ENCODE measurements around the gene SEM1. TPM values are rescaled to one million over a fixed set of nuclear protein-coding genes. Genes with fewer than 3 reads are reported as not detected.

Gene SEM1
- polyA plus RNA-seq, 1 donor from 2014 or later = 49.2 TPM

DNA sequence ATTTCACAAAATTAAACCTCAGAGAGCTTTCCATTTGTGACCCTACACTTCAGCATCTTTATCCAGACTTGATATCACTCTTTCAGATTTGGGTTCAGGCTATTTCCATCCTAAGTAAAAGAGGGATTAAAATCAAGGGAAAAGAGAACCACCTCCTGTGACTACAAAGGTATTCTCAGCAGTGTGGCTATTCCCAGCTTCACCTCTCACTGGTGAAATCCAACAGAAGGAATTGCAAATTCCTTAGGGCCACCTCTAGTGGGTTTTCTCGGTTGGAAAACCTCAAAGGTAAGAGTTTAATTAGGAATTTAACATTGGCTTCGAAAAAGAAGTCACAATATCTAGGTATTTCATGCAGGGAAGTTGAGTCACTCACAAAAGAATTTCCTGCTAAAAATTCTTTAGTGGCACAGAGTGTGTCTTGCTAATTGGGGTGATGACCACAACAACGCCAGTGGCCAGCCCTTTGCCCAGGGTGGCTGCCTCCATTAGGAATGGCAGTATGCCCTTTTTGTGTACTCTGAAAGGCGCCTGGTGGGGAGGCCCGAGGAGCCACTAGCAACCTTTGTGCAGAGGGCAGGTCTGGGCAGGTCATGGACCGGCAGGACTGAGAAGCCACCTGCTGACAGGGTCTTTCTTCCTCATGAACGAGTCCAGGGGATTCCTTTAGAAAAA, 52.2 kb downstream of the SEM1 start:
- no peak overlapping the region for H3K4me3 ChIP-seq (ENCODE audit: low read length)
- H3K9me2 ChIP-seq (ENCODE audit: insufficient read depth, low read length) = no peaks in the 10 kb centered on the region
- H3K36me3 ChIP-seq (ENCODE audit: insufficient read depth, low read length) = no peaks in the 10 kb centered on the region
- no peaks in the 10 kb centered on the region for H4K20me1 ChIP-seq (ENCODE audit: insufficient read depth)
- TF ChIP-seq, protein P1, sequence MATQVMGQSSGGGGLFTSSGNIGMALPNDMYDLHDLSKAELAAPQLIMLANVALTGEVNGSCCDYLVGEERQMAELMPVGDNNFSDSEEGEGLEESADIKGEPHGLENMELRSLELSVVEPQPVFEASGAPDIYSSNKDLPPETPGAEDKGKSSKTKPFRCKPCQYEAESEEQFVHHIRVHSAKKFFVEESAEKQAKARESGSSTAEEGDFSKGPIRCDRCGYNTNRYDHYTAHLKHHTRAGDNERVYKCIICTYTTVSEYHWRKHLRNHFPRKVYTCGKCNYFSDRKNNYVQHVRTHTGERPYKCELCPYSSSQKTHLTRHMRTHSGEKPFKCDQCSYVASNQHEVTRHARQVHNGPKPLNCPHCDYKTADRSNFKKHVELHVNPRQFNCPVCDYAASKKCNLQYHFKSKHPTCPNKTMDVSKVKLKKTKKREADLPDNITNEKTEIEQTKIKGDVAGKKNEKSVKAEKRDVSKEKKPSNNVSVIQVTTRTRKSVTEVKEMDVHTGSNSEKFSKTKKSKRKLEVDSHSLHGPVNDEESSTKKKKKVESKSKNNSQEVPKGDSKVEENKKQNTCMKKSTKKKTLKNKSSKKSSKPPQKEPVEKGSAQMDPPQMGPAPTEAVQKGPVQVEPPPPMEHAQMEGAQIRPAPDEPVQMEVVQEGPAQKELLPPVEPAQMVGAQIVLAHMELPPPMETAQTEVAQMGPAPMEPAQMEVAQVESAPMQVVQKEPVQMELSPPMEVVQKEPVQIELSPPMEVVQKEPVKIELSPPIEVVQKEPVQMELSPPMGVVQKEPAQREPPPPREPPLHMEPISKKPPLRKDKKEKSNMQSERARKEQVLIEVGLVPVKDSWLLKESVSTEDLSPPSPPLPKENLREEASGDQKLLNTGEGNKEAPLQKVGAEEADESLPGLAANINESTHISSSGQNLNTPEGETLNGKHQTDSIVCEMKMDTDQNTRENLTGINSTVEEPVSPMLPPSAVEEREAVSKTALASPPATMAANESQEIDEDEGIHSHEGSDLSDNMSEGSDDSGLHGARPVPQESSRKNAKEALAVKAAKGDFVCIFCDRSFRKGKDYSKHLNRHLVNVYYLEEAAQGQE (IDR thresholded peaks at IDR 0.05; ENCODE audit: borderline replicate concordance) = no peak
- H2AFZ ChIP-seq (ENCODE audit: low read depth, low read length) = no peak overlapping the region
- no peak overlapping the region for H3K4me2 ChIP-seq (ENCODE audit: low read length)
- no peaks in the 10 kb centered on the region for H3K27me3 ChIP-seq (ENCODE audit: insufficient read depth, low read depth, low read length)
- H3K9ac ChIP-seq (ENCODE audit: low read length) = no peak overlapping the region
- no peak overlapping the region for H3K27ac ChIP-seq (ENCODE audit: low read length)
- no peaks in the 10 kb centered on the region for H3K79me2 ChIP-seq (replicated peaks; ENCODE audit: insufficient read depth, low read length)
- H3F3A ChIP-seq (ENCODE audit: insufficient read depth, low read length, poor library complexity, severe bottlenecking) = no peaks in the 10 kb centered on the region
- H3K9me3 ChIP-seq (ENCODE audit: low read length) = no peaks in the 10 kb centered on the region

GRCh38 chr7:96655956-96656355, 53.7 kb downstream of the SEM1 start:
- no peaks in the 10 kb centered on the region for H3K27me3 ChIP-seq (ENCODE audit: insufficient read depth, low read depth, low read length)
- no peak overlapping the region for H3K4me2 ChIP-seq (ENCODE audit: low read length)
- no peak for TF ChIP-seq POLR2AphosphoS5 (IDR thresholded peaks at IDR 0.05)
- no peak for TF ChIP-seq MXI1 (conservative IDR thresholded peaks at IDR 0.05; ENCODE audit: poor library complexity, severe bottlenecking)
- no peak for TF ChIP-seq EZH2 (IDR thresholded peaks at IDR 0.05; ENCODE audit: borderline replicate concordance, insufficient read depth, low read length, poor library complexity, severe bottlenecking)
- no peak for TF ChIP-seq TAF1 (IDR thresholded peaks at IDR 0.05; ENCODE audit: low read depth)
- H3K27ac ChIP-seq (ENCODE audit: low read length) = no peak overlapping the region
- no peaks in the 10 kb centered on the region for H3K9me2 ChIP-seq (ENCODE audit: insufficient read depth, low read length)
- H3K79me2 ChIP-seq (replicated peaks; ENCODE audit: insufficient read depth, low read length) = no peaks in the 10 kb centered on the region
- H4K20me1 ChIP-seq (ENCODE audit: insufficient read depth) = no peaks in the 10 kb centered on the region
- H3F3A ChIP-seq (ENCODE audit: insufficient read depth, low read length, poor library complexity, severe bottlenecking) = no peaks in the 10 kb centered on the region
- H3K4me3 ChIP-seq (ENCODE audit: low read length) = no peak overlapping the region
- H3K36me3 ChIP-seq (ENCODE audit: insufficient read depth, low read length) = no peaks in the 10 kb centered on the region
- H3K9ac ChIP-seq (ENCODE audit: low read length) = no peak overlapping the region
- no peak overlapping the region for H2AFZ ChIP-seq (ENCODE audit: low read depth, low read length)
- H3K9me3 ChIP-seq (ENCODE audit: low read length) = no peaks in the 10 kb centered on the region

GRCh38 chr7:96654630-96655188, 54.9 kb downstream of the SEM1 start:
- H3K27me3 ChIP-seq (ENCODE audit: insufficient read depth, low read depth, low read length) = no peaks in the 10 kb centered on the region
- H3K4me2 ChIP-seq (ENCODE audit: low read length) = no peak overlapping the region
- no peak overlapping the region for H3K9ac ChIP-seq (ENCODE audit: low read length)
- no peak overlapping the region for H3K27ac ChIP-seq (ENCODE audit: low read length)
- H3K79me2 ChIP-seq (replicated peaks; ENCODE audit: insufficient read depth, low read length) = no peaks in the 10 kb centered on the region
- H3F3A ChIP-seq (ENCODE audit: insufficient read depth, low read length, poor library complexity, severe bottlenecking) = no peaks in the 10 kb centered on the region
- no peaks in the 10 kb centered on the region for H4K20me1 ChIP-seq (ENCODE audit: insufficient read depth)
- no peak overlapping the region for H3K4me3 ChIP-seq (ENCODE audit: low read length)
- H3K9me3 ChIP-seq (ENCODE audit: low read length) = no peaks in the 10 kb centered on the region
- no peak overlapping the region for H2AFZ ChIP-seq (ENCODE audit: low read depth, low read length)
- TF ChIP-seq, protein P2, sequence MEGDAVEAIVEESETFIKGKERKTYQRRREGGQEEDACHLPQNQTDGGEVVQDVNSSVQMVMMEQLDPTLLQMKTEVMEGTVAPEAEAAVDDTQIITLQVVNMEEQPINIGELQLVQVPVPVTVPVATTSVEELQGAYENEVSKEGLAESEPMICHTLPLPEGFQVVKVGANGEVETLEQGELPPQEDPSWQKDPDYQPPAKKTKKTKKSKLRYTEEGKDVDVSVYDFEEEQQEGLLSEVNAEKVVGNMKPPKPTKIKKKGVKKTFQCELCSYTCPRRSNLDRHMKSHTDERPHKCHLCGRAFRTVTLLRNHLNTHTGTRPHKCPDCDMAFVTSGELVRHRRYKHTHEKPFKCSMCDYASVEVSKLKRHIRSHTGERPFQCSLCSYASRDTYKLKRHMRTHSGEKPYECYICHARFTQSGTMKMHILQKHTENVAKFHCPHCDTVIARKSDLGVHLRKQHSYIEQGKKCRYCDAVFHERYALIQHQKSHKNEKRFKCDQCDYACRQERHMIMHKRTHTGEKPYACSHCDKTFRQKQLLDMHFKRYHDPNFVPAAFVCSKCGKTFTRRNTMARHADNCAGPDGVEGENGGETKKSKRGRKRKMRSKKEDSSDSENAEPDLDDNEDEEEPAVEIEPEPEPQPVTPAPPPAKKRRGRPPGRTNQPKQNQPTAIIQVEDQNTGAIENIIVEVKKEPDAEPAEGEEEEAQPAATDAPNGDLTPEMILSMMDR (IDR thresholded peaks at IDR 0.05; ENCODE audit: poor library complexity, severe bottlenecking) = no peak
- TF ChIP-seq TAF1 (IDR thresholded peaks at IDR 0.05; ENCODE audit: low read depth) (no peak), MXI1 (conservative IDR thresholded peaks at IDR 0.05; ENCODE audit: poor library complexity, severe bottlenecking) (no peak), RAD21 (conservative IDR thresholded peaks at IDR 0.05) (no peak), SMC3 (conservative IDR thresholded peaks at IDR 0.05; ENCODE audit: poor library complexity) (no peak), EZH2 (IDR thresholded peaks at IDR 0.05; ENCODE audit: borderline replicate concordance, insufficient read depth, low read length, poor library complexity, severe bottlenecking) (no peak), EP300 (conservative IDR thresholded peaks at IDR 0.05; ENCODE audit: poor library complexity, severe bottlenecking) (no peak), POLR2AphosphoS5 (IDR thresholded peaks at IDR 0.05) (no peak)
- TF ChIP-seq, protein P1 (IDR thresholded peaks at IDR 0.05; ENCODE audit: borderline replicate concordance) = no peak
- H3K36me3 ChIP-seq (ENCODE audit: insufficient read depth, low read length) = no peaks in the 10 kb centered on the region
- H3K9me2 ChIP-seq (ENCODE audit: insufficient read depth, low read length) = no peaks in the 10 kb centered on the region

Measured in neural cell (in vitro differentiated cells).